Measurements from ENCODE around the gene PIP5KL1. TPM values are rescaled to one million over a fixed set of nuclear protein-coding genes. Genes with fewer than 3 reads are reported as not detected.

Gene PIP5KL1
- total and polyA plus RNA-seq, 8 donors = 0.80 to 2.5 (median 1.2) TPM

DNA sequence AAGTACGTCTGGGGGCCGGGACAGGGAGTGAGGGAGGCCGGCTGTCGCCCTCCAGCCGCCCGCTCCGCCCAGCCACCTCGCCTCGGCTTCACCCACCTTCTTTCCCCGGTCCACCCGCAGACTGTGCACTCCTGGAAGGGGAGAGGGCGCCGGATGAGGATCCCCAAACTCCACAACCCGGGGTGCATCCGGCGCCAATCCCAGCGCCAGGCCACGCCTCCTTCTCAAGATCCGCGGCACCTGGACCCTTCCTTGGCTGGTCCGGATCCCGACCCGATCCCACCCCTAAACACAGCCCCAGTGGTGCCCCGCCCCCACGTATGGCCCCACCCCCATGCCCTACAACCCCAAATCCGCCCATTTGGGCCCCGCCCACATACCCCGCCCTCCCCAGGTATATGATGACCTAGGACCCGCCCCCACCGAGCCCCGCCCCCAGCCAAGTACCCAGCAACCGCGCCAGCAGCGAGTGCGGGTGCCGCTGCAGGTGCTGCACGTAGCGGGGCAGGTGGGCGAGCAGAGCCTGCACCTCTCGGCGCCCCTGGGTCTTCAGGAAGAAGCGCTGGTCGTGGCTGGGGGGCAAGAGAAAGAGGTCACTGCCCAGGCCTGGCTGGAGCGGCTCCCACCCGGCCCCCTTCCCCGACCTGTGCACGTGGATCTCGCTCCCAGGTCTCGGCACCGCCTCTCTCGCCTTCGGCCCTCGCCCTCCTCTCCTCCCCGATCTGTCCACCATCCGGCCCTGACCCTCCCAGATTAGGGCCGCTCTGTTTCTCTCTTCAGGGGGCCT, 3.2 kb downstream of the PIP5KL1 start:
- peaks cover 0 to 12% (median 4%) of the 10 kb centered on the region in 3 donors for H3K4me1 ChIP-seq
- peak overlapping the region in 2 of 4 donors; percentile 31 to 42 for H3K4me3 ChIP-seq
- no peaks in the 10 kb centered on the region for H3K36me3 ChIP-seq
- no peaks in the 10 kb centered on the region for H3K27me3 ChIP-seq
- FAIRE-seq (no peak), DNase-seq (peak; percentile 71 to 87 (median 82)), ATAC-seq (peak; percentile 62 to 80 (median 66))
- 3 to 6% methylated on average over 39 to 56 of the region's 56 CpGs for WGBS, 2 donors
- H3K27ac ChIP-seq = no peak overlapping the region
- no peak for TF ChIP-seq CTCF (IDR thresholded peaks at IDR 0.05)
- no peaks in the 10 kb centered on the region for H3K9me3 ChIP-seq
- intact Hi-C loops (cut with DNase I) = loop anchor here in 1 of 3 donors (10.0 kb wide), 1 partner anchor 333 kb away; no protein-coding TSS in a partner anchor

GRCh38 chr9:127926906-127927200, 3.7 kb downstream of the PIP5KL1 start:
- no peak for TF ChIP-seq CTCF (IDR thresholded peaks at IDR 0.05)
- peaks cover 0 to 14% (median 4%) of the 10 kb centered on the region in 3 donors for H3K4me1 ChIP-seq
- H3K4me3 ChIP-seq = peak overlapping the region in 2 of 4 donors; percentile 31 to 42
- DNase-seq (no peak), FAIRE-seq (no peak), ATAC-seq (no peak)
- H3K36me3 ChIP-seq = no peaks in the 10 kb centered on the region
- WGBS, 2 donors = 30 to 31% methylated on average over 19 of the region's 19 CpGs
- H3K9me3 ChIP-seq = no peaks in the 10 kb centered on the region
- intact Hi-C loops (cut with DNase I) = loop anchor here in 1 of 3 donors (10.0 kb wide), 1 partner anchor 332 kb away; no protein-coding TSS in a partner anchor
- no peaks in the 10 kb centered on the region for H3K27me3 ChIP-seq
- H3K27ac ChIP-seq = no peak overlapping the region

DNA sequence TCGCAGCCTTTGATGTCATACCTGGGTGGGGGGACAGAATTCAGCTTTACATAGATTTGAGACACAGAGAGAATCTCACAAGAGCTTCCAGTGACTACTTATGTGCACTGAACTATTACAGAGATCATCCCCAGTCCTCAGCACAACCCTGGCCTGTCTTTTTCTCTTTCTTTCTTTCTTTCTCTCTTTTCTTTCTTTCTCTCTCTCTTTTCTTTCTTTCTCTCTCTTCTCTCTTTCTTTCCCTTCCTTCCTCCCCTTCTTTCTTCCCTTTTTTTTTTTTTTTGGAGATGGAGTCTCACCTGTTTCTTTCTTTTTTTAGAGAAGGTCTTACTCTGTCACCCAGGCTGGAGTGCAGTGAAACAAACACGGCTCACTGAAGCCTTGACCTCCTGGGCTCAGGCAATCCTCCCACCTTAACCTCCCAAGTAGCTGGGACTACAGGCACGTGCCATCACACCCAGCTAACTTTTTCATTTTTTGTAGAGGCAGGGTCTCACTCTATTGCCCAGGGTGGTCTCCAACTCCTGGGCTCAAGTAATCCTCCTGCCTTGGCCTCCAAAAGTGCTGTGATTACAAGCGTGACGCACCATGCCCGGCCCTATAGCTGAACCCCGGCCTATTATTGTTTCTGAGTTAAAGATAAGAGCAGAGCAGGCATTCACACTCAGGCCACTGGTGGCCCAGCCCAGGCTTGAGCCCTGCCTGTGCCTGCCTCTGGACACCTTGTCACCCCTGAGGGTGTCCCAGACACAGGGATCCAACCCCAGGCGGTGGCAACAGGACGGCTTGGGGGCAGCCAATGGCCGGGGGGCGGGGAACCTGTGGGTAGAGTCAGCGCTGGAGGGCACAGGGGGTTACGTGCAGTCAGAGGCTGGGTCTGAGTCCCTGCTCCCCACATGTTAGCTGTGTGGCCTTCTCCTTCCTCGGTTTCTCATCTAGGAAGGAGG, 4.3 kb downstream of the PIP5KL1 start:
- no peak for ATAC-seq
- no peak overlapping the region for H3K4me3 ChIP-seq
- no peak for TF ChIP-seq CTCF (IDR thresholded peaks at IDR 0.05)
- peak in 1 of 6 donors; percentile 75 for DNase-seq
- H3K27ac ChIP-seq = no peak overlapping the region
- WGBS, 2 donors = 77 to 81% methylated on average over 14 of the region's 14 CpGs
- H3K9me3 ChIP-seq = no peaks in the 10 kb centered on the region
- no peaks in the 10 kb centered on the region for H3K36me3 ChIP-seq
- peaks cover 0 to 15% (median 4%) of the 10 kb centered on the region in 3 donors for H3K4me1 ChIP-seq
- H3K27me3 ChIP-seq = no peaks in the 10 kb centered on the region
- intact Hi-C loops (cut with DNase I) = loop anchor here in 1 of 3 donors (10.0 kb wide), 1 partner anchor 331 kb away; no protein-coding TSS in a partner anchor
- FAIRE-seq = no peak

GRCh38 chr9:127924736-127925444, 5.7 kb downstream of the PIP5KL1 start:
- no peak overlapping the region for H3K27ac ChIP-seq
- WGBS, 2 donors = 83 to 88% methylated on average over 22 of the region's 22 CpGs
- no peak for ATAC-seq
- no peak for FAIRE-seq
- TF ChIP-seq CTCF (IDR thresholded peaks at IDR 0.05) = no peak
- no peaks in the 10 kb centered on the region for H3K36me3 ChIP-seq
- no peaks in the 10 kb centered on the region for H3K9me3 ChIP-seq
- H3K27me3 ChIP-seq = no peaks in the 10 kb centered on the region
- H3K4me1 ChIP-seq = peaks cover 0 to 11% (median 4%) of the 10 kb centered on the region in 3 donors
- peak in 1 of 6 donors; percentile 41 for DNase-seq
- intact Hi-C loops (cut with DNase I) = loop anchor here in 2 of 3 donors (5.0 to 10.0 kb wide), 3 partner anchors 188 to 338 kb away; partner anchors contain the start of gene TOR2A (in 1 of the 2)
- H3K4me3 ChIP-seq = no peak overlapping the region
